HepG2 (cell line): ENCODE data around the gene ZDHHC14. TPM values are rescaled to one million over a fixed set of nuclear protein-coding genes. Genes with fewer than 3 reads are reported as not detected.

Experiments
- ATF5 ChIP-seq: sonication (generic); formaldehyde crosslinking; IDR thresholded peaks from 2 replicates; pipeline ENCODE4 v1.4.0; 2020; ENCODE audit warnings: mild to moderate bottlenecking, low read depth, missing genetic modification reagents
- CHCHD3 ChIP-seq: sonication (generic); formaldehyde crosslinking; IDR thresholded peaks from 2 replicates; pipeline ENCODE4 v1.8.0; 2022; ENCODE audit warnings: mild to moderate bottlenecking, missing genetic modification reagents, moderate library complexity
- CTCF ChIP-seq: sonication (generic); formaldehyde crosslinking; IDR thresholded peaks from 2 replicates; pipeline ENCODE4 v1.5.0; 2020; ENCODE audit warnings: mild to moderate bottlenecking, missing genetic modification reagents, moderate library complexity
- HBP1 ChIP-seq: IDR thresholded peaks from 2 replicates; pipeline ENCODE4 v1.6.1; 2016; ENCODE audit warnings: low read depth, control low read depth
- HOXA5 ChIP-seq: sonication (generic); formaldehyde crosslinking; IDR thresholded peaks from 2 replicates; pipeline ENCODE4 v1.4.0; 2020; ENCODE audit warnings: missing genetic modification reagents
- LCORL ChIP-seq, 2 experiments: fragments of 450-650 bp in 1 of 2; sonication (generic) in 1 of 2; formaldehyde crosslinking in 1 of 2; IDR thresholded peaks; 2 replicates each; pipeline versions ENCODE4 v1.5.0 to v1.6.1; 2017 to 2020; ENCODE audit warnings: antibody characterized with exemption in 1 of 2, missing genetic modification reagents in 1 of 2
- MAFF ChIP-seq: IDR thresholded peaks from 2 replicates; pipeline ENCODE4 v1.6.1; 2011; ENCODE audit warnings: low read depth, low read length, improper control_type of control experiment
- MEF2D ChIP-seq: sonication (generic); formaldehyde crosslinking; IDR thresholded peaks from 2 replicates; pipeline ENCODE4 v1.5.1; 2020; ENCODE audit warnings: mild to moderate bottlenecking, missing genetic modification reagents
- MXD3 ChIP-seq: IDR thresholded peaks from 2 replicates; pipeline ENCODE4 v1.6.1; 2016; ENCODE audit warnings: mild to moderate bottlenecking, missing biosample characterization, missing genetic modification reagents
- REXO4 ChIP-seq: sonication (generic); formaldehyde crosslinking; IDR thresholded peaks from 2 replicates; pipeline ENCODE4 v1.8.0; 2022; ENCODE audit warnings: missing genetic modification reagents, mild to moderate bottlenecking, borderline replicate concordance
- SOX13 ChIP-seq, 3 experiments: fragments of 450-650 bp in 1 of 3; sonication (generic) in 1 of 3; formaldehyde crosslinking in 1 of 3; IDR thresholded peaks in 2 of 3; conservative IDR thresholded peaks in 1 of 3; 2 replicates each; pipeline versions ENCODE4 v1.5.0 to v1.6.1; 2016 to 2020; ENCODE audit warnings: antibody characterized with exemption in 1 of 3, mild to moderate bottlenecking in 1 of 3, missing compliant biosample characterization in 1 of 3, missing genetic modification reagents in 1 of 3, moderate library complexity in 1 of 3
- TEAD2 ChIP-seq: sonication (generic); formaldehyde crosslinking; IDR thresholded peaks from 2 replicates; pipeline ENCODE4 v1.9.0; 2021; ENCODE audit warnings: missing genetic modification reagents
- ZBTB21 ChIP-seq: sonication (generic); formaldehyde crosslinking; IDR thresholded peaks from 2 replicates; pipeline ENCODE4 v1.4.0; 2020; ENCODE audit warnings: missing genetic modification reagents
- ZKSCAN1 ChIP-seq: fragments of 150-350 bp; IDR thresholded peaks from 2 replicates; pipeline ENCODE4 v1.6.1; 2014; ENCODE audit warnings: low read length
- ZMYM2 ChIP-seq: sonication (generic); formaldehyde crosslinking; IDR thresholded peaks from 2 replicates; pipeline ENCODE4 v1.8.0; 2022; ENCODE audit warnings: mild to moderate bottlenecking, missing genetic modification reagents
- ZNF121 ChIP-seq: sonication (generic); formaldehyde crosslinking; IDR thresholded peaks from 2 replicates; pipeline ENCODE4 v1.5.0; 2020; ENCODE audit warnings: mild to moderate bottlenecking, missing genetic modification reagents
- ZNF136 ChIP-seq: sonication (generic); formaldehyde crosslinking; IDR thresholded peaks from 2 replicates; pipeline ENCODE4 v1.8.1; 2022; ENCODE audit warnings: low read depth, mild to moderate bottlenecking, moderate library complexity, missing genetic modification reagents
- ZNF460 ChIP-seq: sonication (generic); formaldehyde crosslinking; IDR thresholded peaks from 2 replicates; pipeline ENCODE4 v1.5.1; 2020; ENCODE audit warnings: missing genetic modification reagents, mild to moderate bottlenecking, borderline replicate concordance
- ZNF556 ChIP-seq: sonication (generic); formaldehyde crosslinking; IDR thresholded peaks from 2 replicates; pipeline ENCODE4 v1.4.0; 2020; ENCODE audit warnings: mild to moderate bottlenecking, missing genetic modification reagents, borderline replicate concordance
- ZNF670 ChIP-seq: sonication (generic); formaldehyde crosslinking; IDR thresholded peaks from 2 replicates; pipeline ENCODE4 v1.8.0; 2022; ENCODE audit warnings: mild to moderate bottlenecking, missing genetic modification reagents, borderline replicate concordance
- ZNF773 ChIP-seq: sonication (generic); formaldehyde crosslinking; IDR thresholded peaks from 2 replicates; pipeline ENCODE4 v1.4.0; 2020; ENCODE audit warnings: missing genetic modification reagents, borderline replicate concordance
- polyA plus RNA-seq, 8 experiments: library from polyadenylated mRNA; depleted of rRNA in 3 of 8; stranded (reverse) in 7 of 8; unstranded in 1 of 8; fragments of >200 nt; fragmentation: Illumina TruSeq in 4 of 8; extraction: Trizol in 4 of 8; gene quantifications; 2 replicates each; pipeline versions ENCODE4 v1.2.1 to v1.2.3, GENCODE V29; 2011 to 2016; ENCODE audit warnings: low read depth in 4 of 8, missing spikeins in 1 of 8, mixed read lengths in 1 of 8; ENCODE audit not compliant: insufficient read depth in 1 of 8
- total RNA-seq, 5 experiments: library from RNA; depleted of rRNA; stranded (reverse); fragments of >200 nt; fragmentation: Illumina TruSeq; extraction: Trizol; gene quantifications; 2 replicates each; pipeline ENCODE4 v1.2.3, GENCODE V29; 2016; ENCODE audit warnings: low read depth in 1 of 5

The ZDHHC14 gene
- total and polyA plus RNA-seq, 2 of the 13 experiments (the other 11 are each of a cell fraction or from before 2014, with no cell fraction given), result 3.7 to 9.5 TPM

GRCh38 chr6:157372501-157373280 is 8.3 kb upstream of the ZDHHC14 start (continued):
- TF ChIP-seq ZKSCAN1, result no peak
- TF ChIP-seq ZBTB21 (CRISPR knock-in tag), result no peak
- TF ChIP-seq ZNF460 (CRISPR knock-in tag), result no peak
- no peak for TF ChIP-seq MXD3 (CRISPR knock-in tag)
- no peak for TF ChIP-seq ZNF773
- TF ChIP-seq SOX13 (IDR thresholded peaks at IDR 0.05), result no peak
- no peak for TF ChIP-seq SOX13 (CRISPR knock-in tag; conservative IDR thresholded peaks at IDR 0.05 in 1 of 2, IDR thresholded peaks at IDR 0.05 in 1 of 2)
- TF ChIP-seq MAFF, result peak; percentile 78
- no peak for TF ChIP-seq TEAD2 (CRISPR knock-in tag)
- no peak for TF ChIP-seq REXO4 (CRISPR knock-in tag)
- no peak for TF ChIP-seq MEF2D
- TF ChIP-seq CTCF (CRISPR knock-in tag), result peak; percentile 16; the same call in 1 of the 2 replicates
- no peak for TF ChIP-seq ZNF136
- no peak for TF ChIP-seq ZMYM2 (CRISPR knock-in tag)
- TF ChIP-seq ATF5, result no peak
- TF ChIP-seq ZNF670, result no peak
- TF ChIP-seq ZNF556 (CRISPR knock-in tag), result no peak
- no peak for TF ChIP-seq CHCHD3 (CRISPR knock-in tag)
- no peak for TF ChIP-seq LCORL (IDR thresholded peaks at IDR 0.05)
- peak; percentile 48; the same call in 1 of the 2 replicates for TF ChIP-seq LCORL (CRISPR knock-in tag; IDR thresholded peaks at IDR 0.05)
- no peak for TF ChIP-seq HOXA5 (CRISPR knock-in tag)
- TF ChIP-seq HBP1 (CRISPR knock-in tag), result no peak
- TF ChIP-seq ZNF121 (CRISPR knock-in tag), result no peak
